Psoas muscle (tissue), 8 donors: ENCODE results near the gene KCNN1. TPM values are rescaled to one million over a fixed set of nuclear protein-coding genes. Genes with fewer than 3 reads are reported as not detected.

Experiments
- ATAC-seq, 4 donors: fragments of 200-7000 bp; cut with Tn5 transposase; one replicate each; pipeline ENCODE4 v1.9.1; 2020; ENCODE audit warnings: moderate library complexity in 3 of 4, mild to moderate bottlenecking in 2 of 4
- DNase-seq, 2 donors: peaks; one replicate each; pipeline ENCODE4 v3.0.0-alpha.2; 2020
- H3K27ac ChIP-seq: fragments of 200-600 bp; one replicate; pipeline ENCODE4 v1.8.0; 2022
- H3K27me3 ChIP-seq, 3 donors: fragments of 200-600 bp in 1 of 3; one replicate each; pipeline versions ENCODE4 v1.6.1 to v1.8.0; 2013 to 2022; ENCODE audit warnings: low read length in 2 of 3, mild to moderate bottlenecking in 2 of 3, moderate library complexity in 1 of 3; ENCODE audit not compliant: insufficient read depth in 3 of 3
- H3K36me3 ChIP-seq, 2 donors: fragments of 200-600 bp in 1 of 2; one replicate each; pipeline versions ENCODE4 v1.6.1 to v1.8.0; 2013 to 2022; ENCODE audit warnings: low read depth in 1 of 2, mild to moderate bottlenecking in 1 of 2, moderate library complexity in 1 of 2; ENCODE audit not compliant: insufficient read depth in 1 of 2
- H3K4me1 ChIP-seq: fragments of 200-600 bp; one replicate; pipeline ENCODE4 v1.8.0; 2022
- H3K4me3 ChIP-seq: fragments of 200-600 bp; one replicate; pipeline ENCODE4 v1.8.0; 2022; ENCODE audit warnings: mild to moderate bottlenecking
- H3K9me3 ChIP-seq: fragments of 200-600 bp; one replicate; pipeline ENCODE4 v1.8.0; 2022
- CTCF ChIP-seq: fragments of 200-600 bp; IDR thresholded peaks from one replicate; pipeline ENCODE4 v1.8.0; 2022; ENCODE audit warnings: antibody characterized with exemption
- WGBS, 3 donors: extraction: QIAGEN DNeasy Blood & Tissue Kit; methylation state at CpG; one replicate each; pipeline versions ENCODE4 v1.1.6 to v1.1.7; 2013; 5-methylcytosine and 5-hydroxymethylcytosine counted together
- intact Hi-C, 2 donors: fragments of 100-400 bp; cut with DNase I; formaldehyde crosslinking; loops; one replicate each; pipeline versions ENCODE4 v1.11.0 to v1.14.2; 2022
- polyA plus RNA-seq, 3 donors: library from polyadenylated mRNA; stranded (reverse); fragments of 200-250 nt; gene quantifications; one replicate each; pipeline ENCODE4 v1.2.3, GENCODE V29; 2013
- total RNA-seq, 4 donors: library from RNA; stranded (reverse); fragmentation: NEBNext Ultra II Directional in 2 of 4; extraction: Animal tissue kit (Norgen Biotek cat#: 25700) in 2 of 4; gene quantifications; one replicate each; pipeline versions ENCODE4 v1.2.1 to v1.2.4, GENCODE V29; 2021 to 2023
- donor health status: healthy with polysubstance abuse.
- donor health status: DM: no; HTN: no; CAD: no; lungs with moderate emphysema.
- donor health status: Bipolar disorder and iron deficiency.
- donor health status: healthy.
- donor health status: DM: yes; HTN: yes; CAD: no.
- donor health status: DM: no; HTN: no; CAD: no.
- donor health status: DM: no; HTN: no; CAD: no.
- donor health status: DM: yes; HTN: yes; CAD: no.

Gene KCNN1
- total and polyA plus RNA-seq, 7 donors, result 0.01 to 0.06 TPM; not detected in 5

GRCh38 chr19:17946965-17947784 lies 19.7 kb upstream of the KCNN1 start:
- DNase-seq, result peak in 1 of 2 donors; percentile 27
- Histone ChIP-seq H3K27me3 (peaks cover 0 to 34% (median 28%) of the 10 kb centered on the region in 3 donors), H3K4me1 (peaks cover 15% of the 10 kb centered on the region), H3K36me3 (peaks cover 0 to 13% of the 10 kb centered on the region in 2 donors), H3K27ac (peak overlapping the region; percentile 63), H3K9me3 (no peaks in the 10 kb centered on the region), H3K4me3 (peak overlapping the region; percentile 82)
- no peak for TF ChIP-seq CTCF
- peak; percentile 21 to 66 (median 50) for ATAC-seq
- intact Hi-C loops, result loop anchor here (2.0 to 5.0 kb wide), 2 partner anchors 50 to 105 kb away; no protein-coding TSS in a partner anchor
- 17 to 22% (median 18%) methylated on average over 28 to 29 of the region's 29 CpGs for WGBS, 3 donors

- WGBS, 3 donors, result 1% methylated on average over 47 to 92 of the region's 92 CpGs
- peak; percentile 90 to 95 for DNase-seq
- no peak overlapping the region for H3K27ac ChIP-seq
- H3K4me1 ChIP-seq, result peaks cover 15% of the 10 kb centered on the region
- no peaks in the 10 kb centered on the region for H3K9me3 ChIP-seq
- peak overlapping the region; percentile 82 for H3K4me3 ChIP-seq
- intact Hi-C loops, result loop anchor here (2.0 to 5.0 kb wide), 2 partner anchors 49 to 104 kb away; no protein-coding TSS in a partner anchor
- peaks cover 0 to 42% (median 36%) of the 10 kb centered on the region in 3 donors for H3K27me3 ChIP-seq
- TF ChIP-seq CTCF, result no peak
- ATAC-seq, result peak; percentile 85 to 90 (median 89)
- H3K36me3 ChIP-seq, result peaks cover 0 to 5% of the 10 kb centered on the region in 2 donors
These were observed 18.9 kb upstream of the KCNN1 start for GRCh38 chr19:17947815-17948513.

GRCh38 chr19:17948514-17948900 lies 18.4 kb upstream of the KCNN1 start:
- Histone ChIP-seq H3K4me1 (peaks cover 15% of the 10 kb centered on the region), H3K27ac (no peak overlapping the region), H3K9me3 (no peaks in the 10 kb centered on the region), H3K4me3 (peak overlapping the region; percentile 82), H3K27me3 (peaks cover 0 to 47% (median 41%) of the 10 kb centered on the region in 3 donors), H3K36me3 (peaks cover 0 to 1% of the 10 kb centered on the region in 2 donors)
- ATAC-seq (no peak), DNase-seq (no peak)
- WGBS, 3 donors, result 2 to 3% (median 2%) methylated on average over 15 to 16 of the region's 16 CpGs
- TF ChIP-seq CTCF, result no peak
- intact Hi-C loops, result loop anchor here in 1 of 2 donors (5.0 kb wide), 1 partner anchor 104 kb away; no protein-coding TSS in a partner anchor

GRCh38 chr19:17948931-17949930 lies 17.7 kb upstream of the KCNN1 start:
- TF ChIP-seq CTCF, result no peak
- WGBS, 3 donors, result 17 to 19% (median 19%) methylated on average over 48 to 49 of the region's 49 CpGs
- H3K36me3 ChIP-seq, result no peaks in the 10 kb centered on the region
- no peaks in the 10 kb centered on the region for H3K9me3 ChIP-seq
- H3K27me3 ChIP-seq, result peaks cover 0 to 54% (median 47%) of the 10 kb centered on the region in 3 donors
- peak overlapping the region; percentile 82 for H3K4me3 ChIP-seq
- intact Hi-C loops, result loop anchor here in 1 of 2 donors (5.0 kb wide), 1 partner anchor 103 kb away; no protein-coding TSS in a partner anchor
- H3K27ac ChIP-seq, result no peak overlapping the region
- no peak for DNase-seq
- peaks cover 15% of the 10 kb centered on the region for H3K4me1 ChIP-seq
- no peak for ATAC-seq
